K562 (cell line): ENCODE data around the gene DSEL. TPM values are rescaled to one million over a fixed set of nuclear protein-coding genes. Genes with fewer than 3 reads are reported as not detected.
A peak's percentile ranks its signal among the peaks of the same experiment; 100 is the strongest.

Source experiments
- ATAC-seq: fragments of 200-7000 bp; cut with Tn5 transposase; 3 replicates; pipeline ENCODE4 v1.9.1; 2020; ENCODE audit warnings: moderate library complexity
- BruUV-seq: library from RNA; stranded (reverse); fragments of 400-500 nt; replicated peaks from 2 replicates; lab custom pipeline; 2021; lab: Mats Ljungman, UMichigan
- CTCF ChIA-PET: fragments of 300-600 bp; formaldehyde crosslinking; extraction: SDS; loops from one replicate; lab custom pipeline; 2021; ENCODE audit warnings: low intra/inter-chr PET ratio; lab: Yijun Ruan, JAX
- POLR2A ChIA-PET: fragments of 300-600, 350-650 bp; sonication (Branson Sonifier 250); formaldehyde crosslinking; extraction: SDS; loops from one replicate; lab custom pipeline; 2021; ENCODE audit warnings: antibody characterized with exemption, inconsistent platforms; lab: Yijun Ruan, JAX
- DNase-seq, 4 experiments: peaks; one replicate each; pipeline versions ENCODE4 v3.0.0 to v3.0.0-alpha.2; 2011 to 2018; ENCODE audit warnings: low spot score in 3 of 4, mixed read lengths in 3 of 4; ENCODE audit errors: extremely low read depth in 1 of 4
- FAIRE-seq: peaks from 2 replicates; lab custom pipeline; 2011; peaks lifted over from hg19 to GRCh38; lab: Jason Lieb, UNC
- H2AFZ ChIP-seq: 2 replicates; pipeline ENCODE4 v1.6.0; 2011; ENCODE audit warnings: low read depth, low read length, control low read depth, inconsistent platforms
- H3K27ac ChIP-seq: fragments of 200-600 bp; 3 replicates; pipeline ENCODE4 v1.8.0; 2011; ENCODE audit warnings: low read depth, mild to moderate bottlenecking, control low read depth, inconsistent platforms, low read length, moderate library complexity, mixed read lengths; ENCODE audit errors: extremely low read depth
- H3K27me3 ChIP-seq, 2 experiments: fragments of 300-600 bp in 1 of 2; 2 replicates in 1 of 2; 3 replicates in 1 of 2; pipeline versions ENCODE4 v1.6.0 to v1.8.0; 2011; ENCODE audit warnings: inconsistent platforms in 2 of 2, low read length in 2 of 2, mild to moderate bottlenecking in 1 of 2, mixed read lengths in 1 of 2, moderate library complexity in 1 of 2; ENCODE audit not compliant: control insufficient read depth in 2 of 2, insufficient read depth in 2 of 2
- H3K36me3 ChIP-seq: fragments of 300-600 bp; 3 replicates; pipeline ENCODE4 v1.8.0; 2011; ENCODE audit warnings: mild to moderate bottlenecking, low read length, inconsistent platforms; ENCODE audit not compliant: control insufficient read depth, insufficient read depth
- H3K4me1 ChIP-seq, 2 experiments: fragments of 200-600 bp in 1 of 2; replicated peaks in 1 of 2; 2 replicates in 1 of 2; 3 replicates in 1 of 2; pipeline versions ENCODE4 v1.5.1 to v1.8.0; 2011; ENCODE audit warnings: inconsistent platforms in 2 of 2, low read length in 2 of 2, mild to moderate bottlenecking in 1 of 2, mixed read lengths in 1 of 2, moderate library complexity in 1 of 2; ENCODE audit not compliant: control insufficient read depth in 2 of 2, insufficient read depth in 2 of 2
- H3K4me2 ChIP-seq: 2 replicates; pipeline ENCODE4 v1.6.1; 2011; ENCODE audit warnings: low read length, control low read depth, inconsistent platforms, mixed read lengths; ENCODE audit not compliant: insufficient read depth
- H3K4me3 ChIP-seq: fragments of 200-600 bp; sonication (generic), shearing (Covaris generic); 2 replicates; pipeline ENCODE4 v1.5.1; 2016; ENCODE audit warnings: control low read depth, inconsistent platforms
- H3K79me2 ChIP-seq: fragments of 200-600 bp; 3 replicates; pipeline ENCODE4 v1.8.0; 2011; ENCODE audit warnings: low read length, inconsistent platforms; ENCODE audit not compliant: control insufficient read depth, insufficient read depth
- H3K9ac ChIP-seq, 2 experiments: 2 replicates each; pipeline versions ENCODE4 v1.6.0 to v1.6.1; 2011; ENCODE audit warnings: low read depth in 2 of 2, low read length in 2 of 2, control low read depth in 1 of 2, inconsistent platforms in 1 of 2, mild to moderate bottlenecking in 1 of 2, mixed read lengths in 1 of 2; ENCODE audit not compliant: insufficient read depth in 1 of 2
- H3K9me1 ChIP-seq: one replicate; pipeline ENCODE4 v1.6.0; 2011; ENCODE audit warnings: inconsistent platforms, mild to moderate bottlenecking, low read length, moderate library complexity; ENCODE audit not compliant: control insufficient read depth, insufficient read depth
- H3K9me3 ChIP-seq: replicated peaks from 2 replicates; pipeline ENCODE4 v1.5.1; 2011; ENCODE audit warnings: low read depth, low read length, inconsistent platforms; ENCODE audit not compliant: control insufficient read depth, insufficient read depth
- H4K20me1 ChIP-seq: replicated peaks from 2 replicates; pipeline ENCODE4 v1.6.1; 2011; ENCODE audit warnings: low read length, inconsistent platforms, mixed read lengths; ENCODE audit not compliant: control insufficient read depth, insufficient read depth
- IFI16 ChIP-seq: fragments of 250-450 bp; sonication (Bioruptor Pico); IDR thresholded peaks from 2 replicates; pipeline ENCODE4 v2.1.2; 2022; ENCODE audit warnings: mild to moderate bottlenecking, inconsistent platforms
- MAFG ChIP-seq: fragments of 450-650 bp; conservative IDR thresholded peaks from 2 replicates; pipeline ENCODE4 v1.6.1; 2016; ENCODE audit warnings: missing genetic modification characterization, missing compliant biosample characterization
- RAD21 ChIP-seq, 2 experiments: fragments of 250-450 bp in 1 of 2; fragments of 450-650 bp in 1 of 2; sonication (Bioruptor Pico) in 1 of 2; formaldehyde crosslinking in 1 of 2; IDR thresholded peaks in 1 of 2; conservative IDR thresholded peaks in 1 of 2; 2 replicates each; pipeline versions ENCODE4 v1.4.0 to v1.8.0; 2020 to 2022; ENCODE audit warnings: mild to moderate bottlenecking in 2 of 2, moderate library complexity in 1 of 2
- WGBS: fragments of 100-300 bp; shearing (Covaris generic); methylation state at CpG from one replicate; pipeline ENCODE4 v1.1.6; 2016; ENCODE audit warnings: low coverage, mixed read lengths; ENCODE audit not compliant: insufficient coverage; ENCODE audit errors: missing lambda C conversion rate; 5-methylcytosine and 5-hydroxymethylcytosine counted together
- in situ Hi-C: fragments of 300-500 bp; cut with MboI; formaldehyde crosslinking; loops from 4 replicates; pipeline ENCODE4 v1.15.0; 2018; ENCODE audit warnings: inconsistent platforms, mixed read lengths
- intact Hi-C: fragments of 100-400 bp; cut with micrococcal nuclease; formaldehyde crosslinking; loops from 2 replicates; pipeline ENCODE4 v1.14.2; 2022
- polyA plus RNA-seq, 8 experiments: library from polyadenylated mRNA; depleted of rRNA in 4 of 8; stranded (reverse) in 5 of 8; unstranded in 3 of 8; fragments of >200 nt; fragmentation: Nextera tagmentation in 2 of 8; fragmentation: Illumina TruSeq in 1 of 8; extraction: Ambion mirVana in 2 of 8; extraction: Trizol in 1 of 8; gene quantifications; 2 replicates each; pipeline versions ENCODE4 v1.2.1 to v1.2.3, GENCODE V29; 2011 to 2014; ENCODE audit warnings: inconsistent platforms in 1 of 8, missing spikeins in 1 of 8
- total RNA-seq, 7 experiments: library from RNA; depleted of rRNA in 6 of 7; stranded (reverse); fragments of >200 nt in 6 of 7; fragmentation: Illumina TruSeq in 2 of 7; extraction: Trizol in 2 of 7; gene quantifications; 2 replicates each; pipeline versions ENCODE4 v1.2.1 to v1.2.3, GENCODE V29; 2011 to 2021; ENCODE audit warnings: low replicate concordance in 1 of 7
- TF ChIP-seq, protein P1 (sequence below): fragments of 250-450 bp; sonication (Bioruptor Pico); IDR thresholded peaks from 2 replicates; pipeline ENCODE4 v1.4.0; 2020; ENCODE audit warnings: mild to moderate bottlenecking, moderate library complexity

The DSEL gene
- total and polyA plus RNA-seq, 9 of the 15 experiments (the other 6 are each of a cell fraction or from before 2014, with no cell fraction given) = under 0.01 to 0.04 (median 0.01) TPM; not detected in 3

DNA sequence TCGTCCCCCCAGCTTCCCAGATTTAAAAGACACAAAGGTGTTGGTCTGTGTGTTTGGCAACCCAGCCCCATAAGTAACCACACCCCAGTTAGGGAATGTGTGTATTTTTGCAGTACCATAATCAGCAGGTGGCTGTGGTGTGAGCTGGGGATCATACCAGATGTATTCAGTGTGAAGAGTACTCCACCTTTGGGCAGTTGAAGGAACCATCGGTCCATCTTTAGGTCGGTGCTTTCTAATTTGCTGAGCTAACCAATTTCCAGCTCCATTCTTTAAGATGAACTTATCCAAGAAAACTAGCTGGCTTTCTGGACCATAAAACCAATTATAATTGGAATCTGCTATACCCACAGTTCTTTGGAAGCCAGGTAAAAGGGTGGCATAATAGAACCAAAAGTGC lies 3.2 kb downstream of the DSEL start:
- Histone ChIP-seq H3K4me1 (peaks cover 0 to 7% of the 10 kb centered on the region in 2 experiments; a peak in 3 of 5 replicates), H3K9me1 (no peaks in the 10 kb centered on the region), H2AFZ (no peak overlapping the region), H3K36me3 (no peaks in the 10 kb centered on the region), H3K9ac (no peak overlapping the region)
- CTCF ChIA-PET = no interaction called here
- FAIRE-seq = no peak
- TF ChIP-seq RAD21 (CRISPR knock-in tag; conservative IDR thresholded peaks at IDR 0.05 in 1 of 2, IDR thresholded peaks at IDR 0.05 in 1 of 2) (peak; percentile 7 to 31; a peak in 2 of 4 replicates), MAFG (tag) (0 out of 2 replicates have a peak, but pooled peaks have one; percentile 11), IFI16 (no peak)
- TF ChIP-seq, protein P1, sequence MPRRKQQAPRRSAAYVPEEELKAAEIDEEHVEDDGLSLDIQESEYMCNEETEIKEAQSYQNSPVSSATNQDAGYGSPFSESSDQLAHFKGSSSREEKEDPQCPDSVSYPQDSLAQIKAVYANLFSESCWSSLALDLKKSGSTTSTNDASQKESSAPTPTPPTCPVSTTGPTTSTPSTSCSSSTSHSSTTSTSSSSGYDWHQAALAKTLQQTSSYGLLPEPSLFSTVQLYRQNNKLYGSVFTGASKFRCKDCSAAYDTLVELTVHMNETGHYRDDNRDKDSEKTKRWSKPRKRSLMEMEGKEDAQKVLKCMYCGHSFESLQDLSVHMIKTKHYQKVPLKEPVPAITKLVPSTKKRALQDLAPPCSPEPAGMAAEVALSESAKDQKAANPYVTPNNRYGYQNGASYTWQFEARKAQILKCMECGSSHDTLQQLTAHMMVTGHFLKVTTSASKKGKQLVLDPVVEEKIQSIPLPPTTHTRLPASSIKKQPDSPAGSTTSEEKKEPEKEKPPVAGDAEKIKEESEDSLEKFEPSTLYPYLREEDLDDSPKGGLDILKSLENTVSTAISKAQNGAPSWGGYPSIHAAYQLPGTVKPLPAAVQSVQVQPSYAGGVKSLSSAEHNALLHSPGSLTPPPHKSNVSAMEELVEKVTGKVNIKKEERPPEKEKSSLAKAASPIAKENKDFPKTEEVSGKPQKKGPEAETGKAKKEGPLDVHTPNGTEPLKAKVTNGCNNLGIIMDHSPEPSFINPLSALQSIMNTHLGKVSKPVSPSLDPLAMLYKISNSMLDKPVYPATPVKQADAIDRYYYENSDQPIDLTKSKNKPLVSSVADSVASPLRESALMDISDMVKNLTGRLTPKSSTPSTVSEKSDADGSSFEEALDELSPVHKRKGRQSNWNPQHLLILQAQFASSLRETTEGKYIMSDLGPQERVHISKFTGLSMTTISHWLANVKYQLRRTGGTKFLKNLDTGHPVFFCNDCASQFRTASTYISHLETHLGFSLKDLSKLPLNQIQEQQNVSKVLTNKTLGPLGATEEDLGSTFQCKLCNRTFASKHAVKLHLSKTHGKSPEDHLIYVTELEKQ (CRISPR knock-in tag) = no peak
- TF ChIP-seq, all 486 proteins: peak for 2
- intact Hi-C loops = loop anchor here (10.0 kb wide), 3 partner anchors 1112 to 1222 kb away; no protein-coding TSS in a partner anchor
- Histone ChIP-seq H3K79me2 (no peaks in the 10 kb centered on the region), H3K4me3 (no peak overlapping the region), H3K4me2 (no peak overlapping the region), H3K27me3 (no peaks in the 10 kb centered on the region), H3K9me3 (no peaks in the 10 kb centered on the region), H4K20me1 (no peaks in the 10 kb centered on the region), H3K27ac (no peak overlapping the region)
- 0% methylated on average over 3 of the region's 3 CpGs for WGBS
- BruUV-seq = no TSS peak
- ATAC-seq (no peak), DNase-seq (no peak)
- in situ Hi-C loops = no loop called here
- POLR2A ChIA-PET = interaction anchor here (0.6 kb wide), 1 partner anchor 18 kb away, joined by 3 read pairs; no protein-coding TSS in a partner anchor
